ENCODE measurements around the gene CDC42EP4. TPM values are rescaled to one million over a fixed set of nuclear protein-coding genes. Genes with fewer than 3 reads are reported as not detected.

Gene CDC42EP4
- polyA plus RNA-seq, 6 donors from 2014 or later = 0.09 to 0.21 (median 0.12) TPM; not detected in 2

- Mint-ChIP-seq H3K27ac (peak overlapping the region in 1 of 6 donors; percentile 77), H3K4me1 (peaks cover 0 to 12% (median 9%) of the 10 kb centered on the region in 3 donors), H3K36me3 (no peaks in the 10 kb centered on the region), H3K9me3 (no peaks in the 10 kb centered on the region), H3K27me3 (peaks cover 4 to 21% (median 14%) of the 10 kb centered on the region in 3 donors), H3K4me3 (no peak overlapping the region)
- no peak for DNase-seq
- no peak for ATAC-seq (ENCODE audit: low read depth in 2 of 2)
These were observed 18.3 kb downstream of the CDC42EP4 start for GRCh38 chr17:73293480-73293911.

- ATAC-seq (ENCODE audit: low read depth in 2 of 2) (no peak), DNase-seq (no peak)
- H3K9me3 Mint-ChIP-seq = no peaks in the 10 kb centered on the region
- no peak overlapping the region for H3K27ac Mint-ChIP-seq
- H3K36me3 Mint-ChIP-seq = no peaks in the 10 kb centered on the region
- H3K4me3 Mint-ChIP-seq = peak overlapping the region in 1 of 8 donors; percentile 42
- peaks cover 0 to 12% (median 9%) of the 10 kb centered on the region in 3 donors for H3K4me1 Mint-ChIP-seq
- H3K27me3 Mint-ChIP-seq = peaks cover 5 to 22% (median 9%) of the 10 kb centered on the region in 3 donors
These were observed 18.8 kb downstream of the CDC42EP4 start for GRCh38 chr17:73293031-73293430.

- H3K4me1 Mint-ChIP-seq = peaks cover 0 to 12% (median 9%) of the 10 kb centered on the region in 3 donors
- ATAC-seq (ENCODE audit: low read depth in 2 of 2) = no peak
- no peaks in the 10 kb centered on the region for H3K9me3 Mint-ChIP-seq
- H3K27me3 Mint-ChIP-seq = peaks cover 5 to 29% (median 6%) of the 10 kb centered on the region in 3 donors
- no peak for DNase-seq
- no peak overlapping the region for H3K4me3 Mint-ChIP-seq
- no peak overlapping the region for H3K27ac Mint-ChIP-seq
- no peaks in the 10 kb centered on the region for H3K36me3 Mint-ChIP-seq
These were observed 19.7 kb downstream of the CDC42EP4 start for GRCh38 chr17:73292031-73292531.

GRCh38 chr17:73291260-73291801 lies 20.5 kb downstream of the CDC42EP4 start:
- H3K36me3 Mint-ChIP-seq = no peaks in the 10 kb centered on the region
- H3K4me3 Mint-ChIP-seq = peak overlapping the region in 1 of 8 donors; percentile 3
- no peak overlapping the region for H3K27ac Mint-ChIP-seq
- no peak for DNase-seq
- H3K4me1 Mint-ChIP-seq = peaks cover 0 to 12% (median 9%) of the 10 kb centered on the region in 3 donors
- H3K27me3 Mint-ChIP-seq = peaks cover 5 to 37% (median 6%) of the 10 kb centered on the region in 3 donors
- peaks cover 0 to 1% (median 0%) of the 10 kb centered on the region in 7 donors for H3K9me3 Mint-ChIP-seq
- ATAC-seq (ENCODE audit: low read depth in 2 of 2) = no peak

GRCh38 chr17:73290399-73291259 lies 21.2 kb downstream of the CDC42EP4 start:
- Mint-ChIP-seq H3K27ac (no peak overlapping the region), H3K27me3 (peaks cover 5 to 38% (median 6%) of the 10 kb centered on the region in 3 donors), H3K4me3 (peak overlapping the region in 1 of 8 donors; percentile 3), H3K4me1 (peaks cover 0 to 12% (median 9%) of the 10 kb centered on the region in 3 donors), H3K9me3 (peaks cover 0 to 2% (median 0%) of the 10 kb centered on the region in 7 donors), H3K36me3 (no peaks in the 10 kb centered on the region)
- ATAC-seq (ENCODE audit: low read depth in 2 of 2) (no peak), DNase-seq (no peak)

GRCh38 chr17:73289549-73290254 lies 22.1 kb downstream of the CDC42EP4 start:
- no peak overlapping the region for H3K4me3 Mint-ChIP-seq

GRCh38 chr17:73288534-73289302 lies 23.1 kb downstream of the CDC42EP4 start:
- Mint-ChIP-seq H3K27ac (peak overlapping the region in 1 of 6 donors; percentile 81), H3K27me3 (peaks cover 5 to 38% (median 6%) of the 10 kb centered on the region in 3 donors), H3K4me1 (peaks cover under 1 to 13% (median 12%) of the 10 kb centered on the region in 3 donors), H3K36me3 (no peaks in the 10 kb centered on the region), H3K4me3 (peak overlapping the region in 1 of 8 donors; percentile 59), H3K9me3 (peaks cover 0 to 2% (median 0%) of the 10 kb centered on the region in 7 donors)
- DNase-seq = no peak
- ATAC-seq (ENCODE audit: low read depth in 2 of 2) = no peak

More at GRCh38 chr17:73289549-73290254, 22.1 kb downstream of the CDC42EP4 start:
- no peak for ATAC-seq (ENCODE audit: low read depth in 2 of 2)
- Mint-ChIP-seq H3K27me3 (peaks cover 5 to 38% (median 6%) of the 10 kb centered on the region in 3 donors), H3K9me3 (peaks cover 0 to 2% (median 0%) of the 10 kb centered on the region in 7 donors), H3K36me3 (no peaks in the 10 kb centered on the region), H3K4me1 (peaks cover 0 to 12% (median 9%) of the 10 kb centered on the region in 3 donors), H3K27ac (no peak overlapping the region)
- no peak for DNase-seq

GRCh38 chr17:73286863-73287296 lies 24.9 kb downstream of the CDC42EP4 start:
- Mint-ChIP-seq H3K9me3 (peaks cover 0 to 2% (median 0%) of the 10 kb centered on the region in 7 donors), H3K27ac (no peak overlapping the region), H3K36me3 (no peaks in the 10 kb centered on the region), H3K4me1 (peaks cover 3 to 17% (median 12%) of the 10 kb centered on the region in 3 donors), H3K4me3 (no peak overlapping the region), H3K27me3 (peaks cover 5 to 42% (median 6%) of the 10 kb centered on the region in 3 donors)
- ATAC-seq (ENCODE audit: low read depth in 2 of 2) = no peak
- DNase-seq = no peak

- Mint-ChIP-seq H3K27me3 (peaks cover 5 to 44% (median 6%) of the 10 kb centered on the region in 3 donors), H3K4me1 (peaks cover 3 to 13% (median 10%) of the 10 kb centered on the region in 3 donors), H3K9me3 (peaks cover 0 to 2% (median 0%) of the 10 kb centered on the region in 7 donors), H3K36me3 (no peaks in the 10 kb centered on the region), H3K27ac (no peak overlapping the region), H3K4me3 (no peak overlapping the region)
- DNase-seq (no peak), ATAC-seq (ENCODE audit: low read depth in 2 of 2) (no peak)
These were observed 25.6 kb downstream of the CDC42EP4 start for GRCh38 chr17:73285916-73286862.

- ATAC-seq (ENCODE audit: low read depth in 2 of 2) = no peak
These were observed 26.2 kb downstream of the CDC42EP4 start for GRCh38 chr17:73285603-73285908.

GRCh38 chr17:73284906-73285602 lies 26.7 kb downstream of the CDC42EP4 start:
- H3K36me3 Mint-ChIP-seq = no peaks in the 10 kb centered on the region

More at GRCh38 chr17:73285603-73285908, 26.2 kb downstream of the CDC42EP4 start:
- H3K4me1 Mint-ChIP-seq = peaks cover 3 to 8% (median 3%) of the 10 kb centered on the region in 3 donors
- no peaks in the 10 kb centered on the region for H3K36me3 Mint-ChIP-seq
- peaks cover 5 to 37% (median 6%) of the 10 kb centered on the region in 3 donors for H3K27me3 Mint-ChIP-seq
- H3K9me3 Mint-ChIP-seq = peaks cover 0 to 2% (median 0%) of the 10 kb centered on the region in 7 donors
- H3K4me3 Mint-ChIP-seq = no peak overlapping the region
- H3K27ac Mint-ChIP-seq = no peak overlapping the region
- DNase-seq = no peak

More at GRCh38 chr17:73284906-73285602, 26.7 kb downstream of the CDC42EP4 start:
- Mint-ChIP-seq H3K4me3 (no peak overlapping the region), H3K27me3 (peaks cover 5 to 32% (median 6%) of the 10 kb centered on the region in 3 donors), H3K9me3 (peaks cover 0 to 2% (median 0%) of the 10 kb centered on the region in 7 donors), H3K27ac (no peak overlapping the region), H3K4me1 (peaks cover 0 to 8% (median 3%) of the 10 kb centered on the region in 3 donors)
- DNase-seq = no peak
- ATAC-seq (ENCODE audit: low read depth in 2 of 2) = no peak
